ENCODE results near the gene ABCC4.

GRCh38 chr13:95073747-95074311, 227.4 kb downstream of the ABCC4 start:
- no peak for TF ChIP-seq EZH2 (IDR thresholded peaks at IDR 0.05)
- no peak for TF ChIP-seq FOXP2 (optimal IDR thresholded peaks at IDR 0.05; ENCODE audit: control extremely low read depth, extremely low read length, insufficient read depth)

Measured in SK-N-MC (cell line).